Measurements from ENCODE around the gene SIAH3. TPM values are rescaled to one million over a fixed set of nuclear protein-coding genes. Genes with fewer than 3 reads are reported as not detected.

The SIAH3 gene
- total and polyA plus RNA-seq, 10 of the 15 experiments (the other 5 are each of a cell fraction or from before 2014, with no cell fraction given), result not detected

- TF ChIP-seq E4F1 (IDR thresholded peaks at IDR 0.05; ENCODE audit: borderline replicate concordance, partially characterized antibody) (no peak), FOXM1 (IDR thresholded peaks at IDR 0.05; ENCODE audit: low read depth, low read length) (no peak), STAT1 (conservative IDR thresholded peaks at IDR 0.05) (no peak), CREB1 (IDR thresholded peaks at IDR 0.05; ENCODE audit: low read depth) (no peak)
These were observed 69.8 kb downstream of the SIAH3 start (continued) for GRCh38 chr13:45781553-45782326.

- ChIA-PET POLR2A (no interaction called here), RAD21 (ENCODE audit: unreplicated experiment) (no interaction called here), CTCF (interaction anchor here (0.6 to 1.6 kb wide), 2 partner anchors 27 to 51 kb away, joined by 3 to 5 read pairs; no protein-coding TSS in a partner anchor), SMC1A (ENCODE audit: uncharacterized antibody, unreplicated experiment) (interaction anchor here (0.6 to 0.8 kb wide), 2 partner anchors 9 to 15 kb away, joined by 3 read pairs; no protein-coding TSS in a partner anchor)
- Histone ChIP-seq H3K4me3 (no peak overlapping the region), H3K9me3 (replicated peaks; ENCODE audit: control insufficient read depth, insufficient read depth, low read length) (no peaks in the 10 kb centered on the region), H3K27ac (ENCODE audit: control insufficient read depth, insufficient read depth) (no peak overlapping the region), H3K79me2 (ENCODE audit: control insufficient read depth, insufficient read depth, low read length) (no peaks in the 10 kb centered on the region), H3K4me2 (ENCODE audit: control insufficient read depth, insufficient read depth) (no peak overlapping the region), H3K27me3 (replicated peaks in 1 of 2; ENCODE audit: control insufficient read depth in 2 of 2, insufficient read depth in 2 of 2, low read length in 1 of 2) (peaks cover 1 to 7% of the 10 kb centered on the region in 2 experiments; a peak in 3 of 4 replicates), H3K4me1 (ENCODE audit: control insufficient read depth, insufficient read depth, low read length) (no peaks in the 10 kb centered on the region), H4K20me1 (ENCODE audit: control insufficient read depth, insufficient read depth) (no peaks in the 10 kb centered on the region), H3K36me3 (ENCODE audit: control insufficient read depth in 2 of 2, insufficient read depth in 2 of 2, low read length in 1 of 2) (no peaks in the 10 kb centered on the region), H3K9ac (ENCODE audit: control insufficient read depth, insufficient read depth, low read length) (no peak overlapping the region), H2AFZ (ENCODE audit: control insufficient read depth, low read depth, low read length) (no peak overlapping the region)
- BruUV-seq (replicated peaks), result no TSS peak
- in situ Hi-C loops (cut with MboI), result no loop called here
- WGBS (ENCODE audit: insufficient coverage, insufficient replicate concordance, low lambda C conversion rate, missing lambda C conversion rate), result 38% methylated on average over 5 of the region's 5 CpGs
- FAIRE-seq (no peak), ATAC-seq (no peak), DNase-seq (ENCODE audit: low read depth, low spot score) (no peak)
- intact Hi-C loops (cut with micrococcal nuclease; ENCODE audit: unreplicated experiment), result no loop called here
- TF ChIP-seq SIN3A (IDR thresholded peaks at IDR 0.05; ENCODE audit: low read depth, low read length) (no peak), REST (IDR thresholded peaks at IDR 0.05; ENCODE audit: low read depth, low read length) (no peak), STAT1 (conservative IDR thresholded peaks at IDR 0.05) (no peak), POLR2A (IDR thresholded peaks at IDR 0.05; ENCODE audit: low read depth, low read length) (no peak), CTCF (IDR thresholded peaks at IDR 0.05 in 2 of 3, conservative IDR thresholded peaks at IDR 0.05 in 1 of 3; ENCODE audit: control insufficient read depth in 2 of 3, extremely low read depth in 1 of 3, insufficient read depth in 1 of 3, low read depth in 3 of 3, low read length in 3 of 3) (no peak), KDM1A (IDR thresholded peaks at IDR 0.05; ENCODE audit: borderline replicate concordance) (no peak), USF1 (IDR thresholded peaks at IDR 0.05; ENCODE audit: borderline replicate concordance, extremely low read length, insufficient read depth, low read depth, low read length) (no peak), SP1 (IDR thresholded peaks at IDR 0.05; ENCODE audit: low read depth, low read length) (no peak), POU2F2 (IDR thresholded peaks at IDR 0.05; ENCODE audit: borderline replicate concordance, low read depth, low read length) (no peak)
These were observed 71.7 kb downstream of the SIAH3 start for GRCh38 chr13:45779901-45780300.

Measured in GM12878 (cell line).